HG03378 (cell line): Measurements from ENCODE around the gene PLCL1.
"Not testable (repeated sequence)": the region's sequence is repeated elsewhere in the genome, so short reads cannot be mapped to it uniquely, and the experiment has no call there.

Experiments used
- ATAC-seq: cut with Tn5 transposase; IDR thresholded peaks from one replicate; pipeline ENCODE4 v1.9.1; 2021; ENCODE audit warnings: mild to moderate bottlenecking, moderate library complexity; ENCODE audit not compliant: unreplicated experiment

PLCL1 gene

GRCh38 chr2:197809064-197809463 lies 4.7 kb downstream of the PLCL1 start:
- ATAC-seq = no peak

GRCh38 chr2:197810016-197810415 lies 5.6 kb downstream of the PLCL1 start:
- no peak for ATAC-seq

GRCh38 chr2:197810491-197810890 lies 6.1 kb downstream of the PLCL1 start:
- ATAC-seq = no peak

GRCh38 chr2:197813093-197813787 lies 8.8 kb downstream of the PLCL1 start:
- peak; percentile 59 for ATAC-seq

- no peak for ATAC-seq
Measured at GRCh38 chr2:197814526-197814925, 10.1 kb downstream of the PLCL1 start.

- no peak for ATAC-seq
Measured at GRCh38 chr2:197821550-197822289, 17.3 kb downstream of the PLCL1 start.

GRCh38 chr2:197822333-197822732 lies 17.9 kb downstream of the PLCL1 start:
- no peak for ATAC-seq

- ATAC-seq = no peak
Measured at GRCh38 chr2:197827618-197828017, 23.2 kb downstream of the PLCL1 start.

GRCh38 chr2:197828464-197829135 lies 24.2 kb downstream of the PLCL1 start:
- ATAC-seq = no peak

- not testable (repeated sequence) for ATAC-seq
Measured at GRCh38 chr2:197834771-197835170, 30.4 kb downstream of the PLCL1 start.

GRCh38 chr2:197835293-197835692 lies 30.9 kb downstream of the PLCL1 start:
- ATAC-seq = no peak

- peak; percentile 98 for ATAC-seq
Measured at GRCh38 chr2:197838036-197838435, 33.6 kb downstream of the PLCL1 start.

GRCh38 chr2:197838579-197838978 lies 34.2 kb downstream of the PLCL1 start:
- no peak for ATAC-seq

GRCh38 chr2:197839327-197839726 lies 34.9 kb downstream of the PLCL1 start:
- ATAC-seq = no peak

- ATAC-seq = no peak
Measured at GRCh38 chr2:197839856-197840255, 35.5 kb downstream of the PLCL1 start.

GRCh38 chr2:197846128-197846527 lies 41.7 kb downstream of the PLCL1 start:
- no peak for ATAC-seq

- no peak for ATAC-seq
Measured at GRCh38 chr2:197846777-197847176, 42.4 kb downstream of the PLCL1 start.

GRCh38 chr2:197847651-197848401 lies 43.4 kb downstream of the PLCL1 start:
- no peak for ATAC-seq

- no peak for ATAC-seq
Measured at GRCh38 chr2:197848602-197849001, 44.2 kb downstream of the PLCL1 start.

- ATAC-seq = no peak
Measured at GRCh38 chr2:197850882-197851450, 46.6 kb downstream of the PLCL1 start.

- ATAC-seq = no peak
Measured at GRCh38 chr2:197851451-197851850, 47.1 kb downstream of the PLCL1 start.
